OCI-LY7 (cell line): ENCODE data around the gene EZH1. TPM values are rescaled to one million over a fixed set of nuclear protein-coding genes. Genes with fewer than 3 reads are reported as not detected.
A peak's percentile ranks its signal among the peaks of the same experiment; 100 is the strongest.

Experiments used
- BruUV-seq: library from RNA; stranded (reverse); fragments of 400-500 nt; replicated peaks from 2 replicates; lab custom pipeline; 2021; lab: Mats Ljungman, UMichigan
- CTCF ChIA-PET: fragments of 300-600 bp; sonication (Branson Sonifier 250); formaldehyde crosslinking; loops from one replicate; lab custom pipeline; 2022; ENCODE audit warnings: antibody characterized with exemption; ENCODE audit not compliant: unreplicated experiment; lab: Charles Lee
- POLR2A ChIA-PET: fragments of 300-600 bp; sonication (Branson Sonifier 250); formaldehyde crosslinking; loops from one replicate; lab custom pipeline; 2022; ENCODE audit warnings: antibody characterized with exemption; lab: Charles Lee
- DNase-seq: peaks from one replicate; pipeline ENCODE4 v3.0.0-alpha.2; 2015; ENCODE audit warnings: low spot score
- H2AFZ ChIP-seq: fragments of 200-600 bp; sonication (generic), shearing (Covaris generic); 2 replicates; pipeline ENCODE4 v1.6.1; 2014; ENCODE audit warnings: mild to moderate bottlenecking, antibody characterized with exemption, low read length, moderate library complexity
- H3K27ac ChIP-seq: fragments of 200-600 bp; sonication (generic); 2 replicates; pipeline ENCODE4 v1.5.1; 2014; ENCODE audit warnings: mixed run types, low read depth, mild to moderate bottlenecking, moderate library complexity, low read length, inconsistent platforms; ENCODE audit not compliant: poor library complexity, severe bottlenecking
- H3K36me3 ChIP-seq: fragments of 200-600 bp; sonication (generic); 2 replicates; pipeline ENCODE4 v1.6.1; 2014; ENCODE audit warnings: mild to moderate bottlenecking, antibody characterized with exemption, low read length, moderate library complexity, mixed read lengths; ENCODE audit not compliant: insufficient read depth
- H3K4me1 ChIP-seq: fragments of 200-600 bp; sonication (generic); 2 replicates; pipeline ENCODE4 v1.5.1; 2014; ENCODE audit warnings: mild to moderate bottlenecking, low read length; ENCODE audit not compliant: insufficient read depth, poor library complexity, severe bottlenecking
- H3K4me2 ChIP-seq: fragments of 200-600 bp; sonication (generic); 2 replicates; pipeline ENCODE4 v1.6.1; 2014; ENCODE audit warnings: mild to moderate bottlenecking, low read length
- H3K4me3 ChIP-seq: fragments of 200-600 bp; sonication (generic); 2 replicates; pipeline ENCODE4 v1.5.1; 2014; ENCODE audit warnings: mild to moderate bottlenecking, low read depth, low read length; ENCODE audit not compliant: poor library complexity, severe bottlenecking
- H3K79me2 ChIP-seq: fragments of 200-600 bp; sonication (generic); 2 replicates; pipeline ENCODE4 v1.6.1; 2016; ENCODE audit warnings: low read depth, mild to moderate bottlenecking, low read length, moderate library complexity, mixed read lengths; ENCODE audit not compliant: insufficient read depth
- H3K9me2 ChIP-seq: fragments of 200-600 bp; sonication (generic); 2 replicates; pipeline ENCODE4 v1.6.1; 2016; ENCODE audit warnings: mild to moderate bottlenecking, low read length, mixed read lengths; ENCODE audit not compliant: insufficient read depth
- H3K9me3 ChIP-seq: fragments of 200-600 bp; sonication (generic); 2 replicates; pipeline ENCODE4 v1.6.1; 2014; ENCODE audit warnings: mild to moderate bottlenecking, mixed run types, low read length, mixed read lengths
- H4K20me1 ChIP-seq: fragments of 200-600 bp; sonication (generic); 2 replicates; pipeline ENCODE4 v1.6.1; 2014; ENCODE audit warnings: mild to moderate bottlenecking, antibody characterized with exemption, low read length, moderate library complexity, mixed read lengths; ENCODE audit not compliant: insufficient read depth
- CTCF ChIP-seq: fragments of 200-600 bp; sonication (generic); conservative IDR thresholded peaks from 2 replicates; pipeline ENCODE4 v1.5.1; 2014; ENCODE audit warnings: mild to moderate bottlenecking, antibody characterized with exemption, low read length, moderate library complexity, mixed read lengths
- EZH2phosphoT487 ChIP-seq: fragments of 200-600 bp; sonication (generic); IDR thresholded peaks from 2 replicates; pipeline ENCODE4 v1.6.1; 2018; ENCODE audit warnings: low read depth, borderline replicate concordance, mild to moderate bottlenecking, mixed run types, antibody characterized with exemption, low read length, moderate library complexity, mixed read lengths
- intact Hi-C: fragments of 100-400 bp; cut with micrococcal nuclease; formaldehyde crosslinking; loops from one replicate; pipeline ENCODE4 v1.10.0; 2022; ENCODE audit not compliant: unreplicated experiment
- total RNA-seq, 2 experiments: library from RNA; depleted of rRNA in 1 of 2; stranded (reverse); fragments of >200 nt in 1 of 2; shearing (Covaris generic) in 1 of 2; gene quantifications; 2 replicates each; pipeline ENCODE4 v1.2.3, GENCODE V29; 2014 to 2022

EZH1 gene
- total RNA-seq, 2 experiments from 2014 or later: 57.1 to 62.4 TPM

DNA sequence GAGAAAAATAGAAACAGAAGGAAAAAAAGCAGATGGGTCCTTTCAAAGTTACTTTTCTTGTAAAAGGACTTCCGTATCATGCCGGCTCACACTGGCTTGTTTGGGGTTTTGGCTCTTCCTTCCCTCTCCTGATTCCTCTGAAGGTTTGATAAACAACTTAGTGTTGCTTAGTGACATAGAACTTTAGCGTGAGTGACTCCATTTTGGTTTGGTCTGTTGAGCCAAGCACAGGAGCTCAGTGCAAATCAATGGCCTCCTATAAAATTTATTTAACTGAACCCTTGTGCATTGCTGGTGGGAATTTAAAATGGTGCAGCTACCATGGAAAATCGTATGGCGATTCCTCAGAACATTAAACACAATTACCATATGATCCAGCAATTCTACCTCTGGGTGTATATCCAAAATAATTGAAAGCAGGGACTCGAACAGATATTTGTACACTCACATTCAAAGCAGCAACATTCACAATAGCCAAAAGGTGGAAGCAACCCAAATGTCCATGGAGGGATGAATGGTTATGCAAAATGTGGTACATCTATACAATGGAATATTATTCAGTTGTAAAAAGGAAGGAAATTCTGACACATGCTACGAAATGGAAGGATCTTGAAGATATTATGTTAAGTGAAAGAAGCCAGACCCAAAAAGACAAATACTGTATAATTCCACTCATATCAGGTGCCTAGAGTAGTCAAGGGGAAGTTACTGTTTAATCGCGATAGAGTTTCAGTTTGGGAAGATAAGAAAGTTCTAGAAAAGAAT lies 86.8 kb downstream of the EZH1 start:
- intact Hi-C loops: loop anchor here (2.0 to 5.0 kb wide), 2 partner anchors 17 to 41 kb away; no protein-coding TSS in a partner anchor
- H3K4me3 ChIP-seq: no peak overlapping the region
- POLR2A ChIA-PET: interaction anchor here (1.0 to 1.4 kb wide), 3 partner anchors 13 to 40 kb away, joined by 3 to 4 read pairs (median 4); no protein-coding TSS in a partner anchor
- no peaks in the 10 kb centered on the region for H3K36me3 ChIP-seq
- H3K9me2 ChIP-seq: no peaks in the 10 kb centered on the region
- no peak for DNase-seq
- H3K27ac ChIP-seq: no peak overlapping the region
- no peaks in the 10 kb centered on the region for H3K79me2 ChIP-seq
- CTCF ChIA-PET: interaction anchor here (1.1 kb wide), 1 partner anchor 19 kb away, joined by 3 read pairs; no protein-coding TSS in a partner anchor
- peak overlapping the region; percentile 96 for H3K4me2 ChIP-seq
- H3K9me3 ChIP-seq: peaks cover 5% of the 10 kb centered on the region; the same call in 1 of the 2 replicates
- no peaks in the 10 kb centered on the region for H4K20me1 ChIP-seq
- BruUV-seq: no TSS peak
- H2AFZ ChIP-seq: peak overlapping the region; percentile 92; the same call in 1 of the 2 replicates
- TF ChIP-seq CTCF (no peak), EZH2phosphoT487 (no peak)
- H3K4me1 ChIP-seq: peaks cover 17% of the 10 kb centered on the region

- H3K4me2 ChIP-seq: no peak overlapping the region
- BruUV-seq: no TSS peak
- POLR2A ChIA-PET: no interaction called here
- no peak overlapping the region for H3K4me3 ChIP-seq
- H3K36me3 ChIP-seq: no peaks in the 10 kb centered on the region
- intact Hi-C loops: loop anchor here (5.0 kb wide), 1 partner anchor 38 kb away; no protein-coding TSS in a partner anchor
- H3K27ac ChIP-seq: no peak overlapping the region
- CTCF ChIA-PET: interaction anchor here (0.5 kb wide), 1 partner anchor 125 kb away, joined by 3 read pairs; no protein-coding TSS in a partner anchor
- no peak for DNase-seq
- H2AFZ ChIP-seq: no peak overlapping the region; the same call in 1 of the 2 replicates
- H3K4me1 ChIP-seq: peaks cover 16% of the 10 kb centered on the region
- H3K79me2 ChIP-seq: no peaks in the 10 kb centered on the region
- TF ChIP-seq CTCF (no peak), EZH2phosphoT487 (no peak)
- H3K9me2 ChIP-seq: no peaks in the 10 kb centered on the region
- no peaks in the 10 kb centered on the region for H4K20me1 ChIP-seq
- peaks cover 5% of the 10 kb centered on the region; the same call in 1 of the 2 replicates for H3K9me3 ChIP-seq
Observed at GRCh38 chr17:42655528-42655927, 89.3 kb downstream of the EZH1 start.
